SKM-1 treated with dmso at 0.1 percent for 144 hours (cell line): Measurements from ENCODE around the gene GPX7.

Source experiments
- DNase-seq: peaks from one replicate; lab custom pipeline; 2025; ENCODE audit not compliant: unreplicated experiment; lab: John Stamatoyannopoulos, UW

The GPX7 gene

DNA sequence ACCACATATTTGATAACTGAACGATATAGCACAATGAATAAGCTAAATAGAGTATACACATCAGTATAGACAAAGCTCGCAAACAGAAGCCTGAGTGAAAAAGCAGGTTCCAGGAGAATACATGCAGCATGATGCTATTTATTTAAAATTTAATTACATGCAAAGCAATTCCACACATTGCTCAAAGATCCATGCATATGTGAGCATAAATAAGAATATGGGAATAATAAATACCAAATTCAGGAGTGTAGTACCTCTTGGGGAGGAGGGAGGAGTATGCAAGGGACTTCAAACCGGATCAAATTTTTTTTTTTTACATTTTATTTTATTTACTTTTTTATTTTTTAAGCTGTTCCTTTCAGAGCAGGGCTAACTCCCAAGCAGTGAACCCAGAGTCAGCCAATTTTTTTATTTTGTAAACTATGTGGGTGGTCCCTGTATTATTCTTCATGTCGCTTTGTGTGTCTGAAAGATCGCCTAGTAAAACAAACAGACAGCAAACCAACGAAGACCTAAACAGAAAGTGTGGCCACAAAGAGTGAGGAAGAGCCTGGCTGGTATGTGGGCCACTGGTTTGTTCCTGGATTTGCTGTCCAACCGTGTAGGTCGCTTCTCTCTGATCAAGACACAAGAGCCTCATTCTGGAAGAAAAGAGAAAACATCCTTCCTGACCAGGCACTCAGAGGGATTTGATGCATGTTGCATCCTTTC lies 26.6 kb downstream of the GPX7 start:
- no peak for DNase-seq

GRCh38 chr1:52629325-52629643 lies 27.1 kb downstream of the GPX7 start:
- DNase-seq, result no peak

GRCh38 chr1:52629667-52630066 lies 27.5 kb downstream of the GPX7 start:
- DNase-seq, result no peak

DNA sequence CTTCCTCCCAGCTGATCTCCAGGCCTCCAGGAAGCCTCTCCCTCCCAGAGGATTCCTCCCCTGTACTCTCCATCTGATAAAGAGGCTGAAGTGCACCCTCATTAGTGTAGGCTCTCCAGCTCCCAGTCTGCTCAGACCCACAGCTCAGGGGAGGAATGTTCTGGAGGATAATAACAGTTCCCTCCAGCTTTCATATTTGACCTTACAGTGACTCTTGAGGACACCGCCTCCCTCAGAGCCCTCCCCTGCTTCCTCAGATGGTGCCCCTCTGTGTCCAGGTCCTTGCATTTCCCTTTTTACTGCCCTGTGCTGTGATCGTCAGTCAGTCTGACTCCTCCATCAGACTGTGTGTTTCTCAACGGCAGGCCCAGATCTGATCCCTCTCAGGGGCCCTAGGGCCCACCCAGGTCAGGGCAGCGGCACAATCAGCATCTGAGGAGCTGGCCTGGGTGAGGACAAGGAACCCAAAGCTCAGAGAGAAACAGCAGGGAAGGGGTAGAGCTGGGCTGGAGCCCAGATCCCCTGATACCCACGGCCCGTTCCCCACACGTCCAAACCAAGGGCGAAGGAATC lies 29.7 kb downstream of the GPX7 start:
- DNase-seq, result peak; percentile 66

DNA sequence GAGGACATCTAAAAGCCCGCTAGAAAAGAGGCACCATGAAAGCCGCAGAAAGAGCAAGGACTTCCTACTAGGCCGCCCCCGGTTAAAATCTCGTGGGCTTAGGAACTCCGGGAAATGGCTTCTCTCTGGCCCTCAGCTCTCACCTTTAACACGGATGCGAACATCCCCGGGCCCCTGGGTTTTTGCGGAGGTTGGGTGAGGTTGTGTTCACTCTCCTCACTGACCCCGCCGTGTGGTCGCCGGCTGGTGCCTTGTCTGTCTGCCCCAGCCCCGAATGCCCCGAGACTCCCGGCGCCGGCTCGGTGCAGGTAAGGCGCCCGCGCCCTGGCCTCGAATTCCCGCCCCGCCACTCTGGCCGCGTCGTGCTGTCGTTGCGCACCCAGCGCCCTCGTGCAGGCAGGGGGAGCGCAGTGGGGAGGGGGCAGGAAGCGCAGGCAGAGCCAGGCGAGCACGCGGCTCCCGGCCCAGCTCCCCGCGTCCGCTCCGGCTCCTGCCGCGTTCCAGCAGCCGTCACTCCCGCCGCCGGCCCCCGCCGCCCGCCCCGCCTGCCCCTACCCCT lies 30.6 kb downstream of the GPX7 start, which contains the start of gene SHISAL2A:
Gene SHISAL2A, plus strand, starts transcription at position 437 of the 559 bp plus-strand sequence. CDS start 326 bp downstream, outside the sequence.
- no peak for DNase-seq

DNA sequence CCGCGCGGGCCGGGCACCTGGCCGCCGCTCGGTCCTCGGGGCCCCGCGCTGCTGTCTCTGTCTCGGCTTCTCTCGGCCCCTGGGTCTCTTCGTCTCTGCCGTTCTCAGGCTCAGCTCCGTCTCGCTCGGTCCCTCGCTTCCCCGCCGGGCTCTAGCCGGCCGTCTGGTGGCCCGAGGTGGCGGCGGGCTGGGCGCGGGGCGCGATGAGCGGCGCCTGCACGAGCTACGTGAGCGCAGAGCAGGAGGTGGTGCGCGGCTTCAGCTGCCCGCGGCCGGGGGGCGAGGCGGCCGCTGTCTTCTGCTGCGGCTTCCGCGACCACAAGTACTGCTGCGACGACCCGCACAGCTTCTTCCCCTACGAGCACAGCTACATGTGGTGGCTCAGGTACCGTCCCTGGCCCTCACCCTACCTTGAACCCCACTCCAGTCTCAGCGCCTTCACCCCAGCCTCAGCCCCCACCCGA lies 31.2 kb downstream of the GPX7 start:
- DNase-seq, result no peak

DNA sequence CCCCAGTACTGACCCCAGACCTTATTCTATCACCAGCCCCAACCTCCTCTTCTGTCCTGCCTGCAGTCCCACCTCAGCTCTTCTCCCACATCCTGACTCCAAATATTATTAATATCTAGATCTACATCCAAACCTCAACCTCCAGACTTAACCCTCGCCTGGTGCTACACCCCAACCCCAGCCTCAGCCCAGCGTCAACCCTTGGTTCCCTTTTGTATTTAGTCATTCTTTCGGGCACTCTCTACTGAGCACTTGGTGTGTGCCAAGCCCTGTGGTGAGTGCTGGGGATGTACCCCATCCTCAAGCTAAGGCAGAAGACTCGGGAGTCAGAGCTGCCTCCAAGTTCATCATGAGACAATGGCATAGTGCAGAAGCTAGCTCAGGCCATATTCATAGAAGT lies 31.9 kb downstream of the GPX7 start:
- no peak for DNase-seq

DNA sequence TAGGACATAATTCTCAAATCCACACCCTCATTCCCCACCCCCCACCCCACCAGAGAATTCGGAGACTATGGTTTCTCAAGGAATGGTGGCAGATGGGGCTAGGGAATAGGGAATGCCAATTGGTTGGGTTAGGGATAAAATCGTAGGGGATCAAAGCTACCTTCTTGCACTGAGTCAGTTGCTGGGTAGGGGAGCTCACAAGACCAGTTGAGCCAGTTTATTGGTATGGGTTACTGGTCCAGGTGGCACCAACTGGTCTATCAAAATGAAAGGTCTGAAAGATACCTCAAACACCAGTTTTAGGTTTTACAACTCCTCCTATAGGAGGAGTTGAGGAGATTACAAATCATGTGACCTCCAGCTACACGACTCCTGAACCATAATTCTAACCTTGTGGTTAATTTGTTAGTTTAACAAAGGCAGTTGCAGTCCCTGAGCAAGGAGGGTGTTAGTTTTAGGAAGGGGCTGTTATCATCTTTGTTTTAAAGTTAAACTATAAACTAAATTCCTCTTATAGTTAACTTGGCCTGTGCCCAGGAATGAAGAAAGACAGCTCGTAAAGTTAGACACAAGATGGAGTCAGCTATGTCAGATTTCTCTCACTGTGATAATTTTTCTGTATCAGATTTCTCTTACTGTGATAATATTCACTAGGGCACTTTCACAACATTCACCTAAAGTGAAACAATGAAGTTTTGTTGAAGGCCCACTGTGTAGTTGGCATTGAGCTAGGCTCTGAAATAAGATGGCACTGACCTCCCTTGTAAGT lies 33.3 kb downstream of the GPX7 start:
- DNase-seq, result no peak

DNA sequence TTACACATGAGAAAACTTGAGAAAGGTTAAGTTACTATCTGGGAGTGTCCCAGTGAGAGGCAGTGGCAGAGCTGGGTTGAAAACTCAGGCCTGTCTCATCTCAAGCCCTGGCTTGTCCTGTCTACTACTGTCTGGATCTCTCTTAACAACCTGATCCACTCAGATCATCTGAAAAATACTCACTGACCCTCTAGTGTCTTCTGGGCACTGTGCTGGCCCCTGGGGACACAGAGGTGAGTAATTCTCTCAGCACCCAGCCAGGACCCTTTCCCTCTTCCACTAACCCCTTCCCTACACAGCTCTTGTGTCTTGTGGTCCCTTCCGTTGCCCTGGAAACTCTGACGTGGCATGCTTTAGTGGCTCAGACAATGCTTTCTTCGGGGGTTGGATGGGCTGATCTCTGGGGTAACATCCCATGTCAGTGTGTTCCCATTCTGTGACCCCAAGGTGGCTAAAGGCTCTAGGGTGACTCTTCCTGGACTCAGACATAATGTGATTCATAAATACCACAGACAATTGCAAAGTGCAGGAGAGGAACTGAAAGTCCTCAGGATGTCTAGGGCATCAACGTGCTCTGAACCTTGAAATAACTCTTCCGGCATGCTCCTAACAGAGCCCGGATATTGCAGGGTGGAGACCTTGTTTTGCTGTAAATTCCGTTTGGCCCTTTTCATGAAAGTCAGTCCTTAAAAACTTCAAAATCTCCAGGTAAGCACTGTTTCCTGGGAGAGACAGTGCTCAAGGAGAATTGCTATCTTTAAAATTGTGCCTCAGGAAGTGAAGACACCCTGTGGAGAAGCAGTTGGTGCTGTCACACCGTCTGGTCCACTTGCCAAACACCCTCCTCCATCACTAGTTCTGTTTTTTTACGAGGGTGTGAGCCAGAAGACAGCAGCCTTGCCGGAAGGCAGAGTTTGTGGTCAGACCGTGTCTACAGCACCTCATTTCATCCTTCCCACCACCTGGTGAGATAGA lies 34.8 kb downstream of the GPX7 start:
- DNase-seq, result peak; percentile 98

GRCh38 chr1:52637946-52638345 lies 35.8 kb downstream of the GPX7 start:
- DNase-seq, result no peak

- no peak for DNase-seq
Measured at GRCh38 chr1:52640697-52641096, 38.5 kb downstream of the GPX7 start.

GRCh38 chr1:52641307-52641706 lies 39.1 kb downstream of the GPX7 start:
- peak; percentile 27 for DNase-seq

GRCh38 chr1:52645261-52645660 lies 43.1 kb downstream of the GPX7 start:
- DNase-seq, result no peak

DNA sequence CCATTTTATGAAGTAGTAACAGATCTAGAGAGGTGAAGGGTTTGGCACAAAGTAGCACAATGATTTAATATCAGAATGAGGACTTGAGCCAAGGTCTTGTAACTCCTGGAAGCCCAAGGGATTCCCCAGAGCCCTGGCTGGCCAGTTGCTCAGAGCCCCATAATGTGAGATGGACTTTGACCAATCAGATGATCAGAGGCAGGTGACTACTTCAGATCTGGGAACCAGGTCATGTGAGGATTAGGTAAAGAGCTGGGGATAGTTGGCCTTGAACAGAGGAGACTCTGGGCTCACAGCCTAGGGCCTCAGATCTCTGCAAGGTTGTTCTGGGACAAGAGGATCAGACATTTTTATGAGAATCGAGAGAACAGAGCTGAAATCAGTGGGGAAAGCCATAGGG lies 49.7 kb downstream of the GPX7 start:
- DNase-seq, result no peak

DNA sequence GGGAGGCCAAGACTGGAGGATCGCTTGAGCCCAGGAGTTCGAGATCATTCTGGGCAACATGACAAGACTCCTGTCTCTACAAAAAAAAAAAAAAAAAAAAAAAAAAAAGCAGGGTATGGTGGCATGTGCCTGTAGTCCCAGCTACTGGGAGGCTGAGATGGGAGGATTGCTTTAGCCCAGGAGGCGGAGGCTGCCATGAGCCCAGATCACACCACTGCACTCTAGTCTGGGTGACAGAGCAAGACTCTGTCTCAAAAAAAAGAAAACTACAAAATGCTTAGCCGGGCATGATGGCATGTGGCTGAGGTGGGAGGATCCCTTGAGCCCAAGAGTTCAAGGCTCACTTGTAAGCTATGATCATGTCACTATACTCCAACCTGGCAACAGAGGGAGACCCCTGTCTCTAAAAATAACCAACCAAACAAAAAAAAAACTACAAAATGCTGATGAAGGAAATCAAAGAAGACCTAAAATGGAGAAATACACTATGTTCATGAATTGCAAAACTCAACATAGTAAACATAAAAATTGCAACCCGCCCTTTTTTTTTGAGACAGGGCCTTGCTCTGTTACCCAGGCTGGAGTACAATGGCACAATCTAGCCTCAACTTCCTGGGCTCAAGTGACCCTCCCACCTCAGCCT lies 51.2 kb downstream of the GPX7 start:
- DNase-seq, result no peak

GRCh38 chr1:52654063-52654462 lies 51.9 kb downstream of the GPX7 start:
- DNase-seq, result no peak

GRCh38 chr1:52657702-52658101 lies 55.5 kb downstream of the GPX7 start:
- DNase-seq, result no peak
